ENCODE results near the gene TP53RK. TPM values are rescaled to one million over a fixed set of nuclear protein-coding genes. Genes with fewer than 3 reads are reported as not detected.

TP53RK gene
- total RNA-seq, 1 donor from 2014 or later: 6.0 TPM

GRCh38 chr20:46723039-46723438, 33.8 kb upstream of the TP53RK start:
- Histone ChIP-seq H3K4me3 (no peak overlapping the region), H3K27ac (replicated peaks) (no peak overlapping the region), H3K27me3 (ENCODE audit: low read depth) (no peaks in the 10 kb centered on the region), H3K36me3 (peaks cover 5% of the 10 kb centered on the region), H3K9me3 (replicated peaks) (peaks cover 24% of the 10 kb centered on the region), H3K4me1 (no peaks in the 10 kb centered on the region)
- no peak for DNase-seq
- intact Hi-C loops (cut with micrococcal nuclease): no loop called here
- TF ChIP-seq CTCF (IDR thresholded peaks at IDR 0.05; ENCODE audit: borderline replicate concordance): no peak

GRCh38 chr20:46722450-46722849, 33.2 kb upstream of the TP53RK start:
- Histone ChIP-seq H3K27ac (replicated peaks) (no peak overlapping the region), H3K4me1 (no peaks in the 10 kb centered on the region), H3K27me3 (ENCODE audit: low read depth) (no peaks in the 10 kb centered on the region), H3K36me3 (peaks cover 5% of the 10 kb centered on the region), H3K4me3 (no peak overlapping the region), H3K9me3 (replicated peaks) (peaks cover 24% of the 10 kb centered on the region)
- no peak for TF ChIP-seq CTCF (IDR thresholded peaks at IDR 0.05; ENCODE audit: borderline replicate concordance)
- intact Hi-C loops (cut with micrococcal nuclease): no loop called here
- DNase-seq: no peak

GRCh38 chr20:46721476-46721875, 32.2 kb upstream of the TP53RK start:
- H3K4me3 ChIP-seq: no peak overlapping the region
- H3K36me3 ChIP-seq: peaks cover 5% of the 10 kb centered on the region
- no peak overlapping the region for H3K27ac ChIP-seq (replicated peaks)
- DNase-seq: no peak
- intact Hi-C loops (cut with micrococcal nuclease): no loop called here
- no peak for TF ChIP-seq CTCF (IDR thresholded peaks at IDR 0.05; ENCODE audit: borderline replicate concordance)
- no peaks in the 10 kb centered on the region for H3K4me1 ChIP-seq
- H3K9me3 ChIP-seq (replicated peaks): peaks cover 24% of the 10 kb centered on the region
- H3K27me3 ChIP-seq (ENCODE audit: low read depth): no peaks in the 10 kb centered on the region

DNA sequence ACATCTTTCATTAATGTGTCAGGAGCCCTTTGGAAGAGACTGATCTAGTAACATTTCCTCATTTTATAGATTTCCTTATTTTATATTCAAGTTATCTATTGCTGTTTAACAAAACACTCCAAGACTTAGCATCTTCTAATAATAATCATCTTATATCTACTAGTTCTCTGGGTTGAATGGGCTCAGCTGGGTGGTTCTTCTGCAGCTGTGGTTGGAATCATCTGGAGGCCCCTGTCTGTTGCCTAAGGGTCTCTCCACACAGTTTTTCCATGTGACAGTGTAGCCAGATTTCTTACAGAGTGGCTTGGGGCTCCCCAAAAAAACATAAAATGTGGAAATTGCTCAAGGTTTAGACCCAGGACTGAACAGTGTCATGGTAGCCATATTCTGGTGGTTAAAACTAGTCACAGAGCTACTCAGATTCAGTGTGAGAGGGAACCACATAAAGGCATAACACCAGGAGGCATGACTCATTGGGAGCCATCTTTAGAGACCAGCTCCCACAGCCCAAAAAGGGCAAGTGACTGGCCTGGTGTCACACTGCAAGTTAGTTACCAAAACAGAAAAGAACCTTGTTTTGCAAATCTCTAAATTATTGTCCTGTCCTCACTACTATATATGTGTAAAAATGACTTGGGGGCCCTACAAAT, 31.7 kb upstream of the TP53RK start:
- DNase-seq: no peak
- Histone ChIP-seq H3K4me1 (no peaks in the 10 kb centered on the region), H3K36me3 (peaks cover 5% of the 10 kb centered on the region), H3K9me3 (replicated peaks) (peaks cover 24% of the 10 kb centered on the region), H3K27me3 (ENCODE audit: low read depth) (no peaks in the 10 kb centered on the region), H3K4me3 (no peak overlapping the region), H3K27ac (replicated peaks) (no peak overlapping the region)
- intact Hi-C loops (cut with micrococcal nuclease): no loop called here
- TF ChIP-seq CTCF (IDR thresholded peaks at IDR 0.05; ENCODE audit: borderline replicate concordance): no peak

GRCh38 chr20:46720019-46720418, 30.8 kb upstream of the TP53RK start:
- DNase-seq: no peak
- no peak overlapping the region for H3K27ac ChIP-seq (replicated peaks)
- intact Hi-C loops (cut with micrococcal nuclease): no loop called here
- H3K4me1 ChIP-seq: peaks cover 6% of the 10 kb centered on the region
- H3K9me3 ChIP-seq (replicated peaks): peaks cover 24% of the 10 kb centered on the region
- H3K4me3 ChIP-seq: no peak overlapping the region
- H3K27me3 ChIP-seq (ENCODE audit: low read depth): no peaks in the 10 kb centered on the region
- H3K36me3 ChIP-seq: no peaks in the 10 kb centered on the region
- TF ChIP-seq CTCF (IDR thresholded peaks at IDR 0.05; ENCODE audit: borderline replicate concordance): no peak

Data from left ventricle myocardium inferior (tissue), 1 donor.